Heart right ventricle (tissue), 16 donors: ENCODE results near the gene ANGPTL4. TPM values are rescaled to one million over a fixed set of nuclear protein-coding genes. Genes with fewer than 3 reads are reported as not detected.
"Not testable (repeated sequence)": the region's sequence is repeated elsewhere in the genome, so short reads cannot be mapped to it uniquely, and the experiment has no call there.

ENCODE experiments used
- ATAC-seq, 8 donors: fragments of 200-7000 bp; cut with Tn5 transposase; one replicate each; pipeline ENCODE4 v1.9.1; 2020; ENCODE audit warnings: mild to moderate bottlenecking in 8 of 8, moderate library complexity in 8 of 8, moderate number of reproducible peaks in 1 of 8
- DNase-seq, 2 donors: peaks; one replicate each; pipeline ENCODE4 v3.0.0-alpha.2; 2020
- H3K27ac ChIP-seq, 10 donors: fragments of 200-600 bp; sonication (generic) in 2 of 10; one replicate each; pipeline versions ENCODE4 v1.5.0 to v1.8.0; 2020 to 2022; ENCODE audit warnings: mild to moderate bottlenecking in 3 of 10
- H3K27me3 ChIP-seq, 7 donors: fragments of 200-600 bp; one replicate each; pipeline ENCODE4 v1.8.0; 2021 to 2022; ENCODE audit warnings: mild to moderate bottlenecking in 2 of 7
- H3K36me3 ChIP-seq, 9 donors: fragments of 200-600 bp; sonication (generic) in 1 of 9; one replicate each; pipeline versions ENCODE4 v1.5.0 to v1.8.0; 2020 to 2022; ENCODE audit warnings: mild to moderate bottlenecking in 2 of 9
- H3K4me1 ChIP-seq, 9 donors: fragments of 200-600 bp; sonication (generic) in 1 of 9; one replicate each; pipeline versions ENCODE4 v1.5.0 to v1.8.0; 2020 to 2022; ENCODE audit warnings: mild to moderate bottlenecking in 4 of 9
- H3K4me3 ChIP-seq, 10 donors: fragments of 200-600 bp; sonication (generic) in 2 of 10; one replicate each; pipeline versions ENCODE4 v1.5.0 to v1.8.0; 2020 to 2022; ENCODE audit warnings: mild to moderate bottlenecking in 7 of 10, moderate library complexity in 2 of 10
- H3K9me3 ChIP-seq, 11 donors: fragments of 200-600 bp in 10 of 11; sonication (generic) in 2 of 11; one replicate each; pipeline versions ENCODE4 v1.5.0 to v1.8.0; 2013 to 2022; ENCODE audit warnings: mild to moderate bottlenecking in 2 of 11, control low read depth in 1 of 11, moderate library complexity in 1 of 11
- WGBS, 2 donors: extraction: QIAGEN DNeasy Blood & Tissue Kit; methylation state at CpG; one replicate each; pipeline ENCODE4 v1.1.7; 2013; ENCODE audit warnings: inconsistent platforms in 1 of 2; 5-methylcytosine and 5-hydroxymethylcytosine counted together
- intact Hi-C, 10 donors: fragments of 100-400 bp; cut with DNase I; formaldehyde crosslinking; loops; one replicate each; pipeline versions ENCODE4 v1.11.1 to v1.14.2; 2022
- polyA plus RNA-seq, 2 donors: library from polyadenylated mRNA; stranded (reverse); fragments of 200-250 nt; gene quantifications; one replicate each; pipeline ENCODE4 v1.2.3, GENCODE V29; 2013
- total RNA-seq, 10 donors: library from RNA; stranded (reverse); fragmentation: NEBNext Ultra II Directional in 3 of 10; extraction: Animal tissue kit (Norgen Biotek cat#: 25700) in 3 of 10; gene quantifications; one replicate each; pipeline versions ENCODE4 v1.2.1 to v1.2.4, GENCODE V29; 2021 to 2023
- TF ChIP-seq, protein P1 (sequence below), 9 donors: fragments of 200-600 bp; sonication (generic) in 2 of 9; IDR thresholded peaks; one replicate each; pipeline versions ENCODE4 v1.5.0 to v1.8.0; 2021 to 2022; ENCODE audit warnings: antibody characterized with exemption in 9 of 9, mild to moderate bottlenecking in 5 of 9, moderate library complexity in 1 of 9
- donor health status: Arrhythmogenic right ventricular cardiomyopathy.
- donor health status: ischemic (EF 13 %, LVEDD 7.1; RV severe dilation, severe dysfunction).
- donor health status: healthy with polysubstance abuse.
- donor health status: DM: no; HTN: yes; CAD: no.
- donor health status: DM: no; HTN: no; CAD: no.
- donor health status: ischemic (EF 25% LVEDD 6.9; RV normal size, moderate dysfunction).
- donor health status: ischemic (EF 25% LVEDD 5.7; RV mildly dilated, moderate dysfunction).
- donor health status: healthy.
- donor health status: DM: yes; HTN: yes; CAD: no.
- donor health status: Ischemic cardiomyopathy.
- donor health status: ischemic (EF 35%, LVEDD 5.7; RV mildly dilated, moderate dysfunction).
- donor health status: nonischemic (EF 11% LVEDD 7.7; RV severe dilation, severe dysfunction).
- donor health status: DM: yes; HTN: yes; CAD: no.
- donor health status: PGD.
- donor health status: ischemic (EF 29% LVEDD 5.4; RV normal size, mild dysfunction).
- donor health status: nonischemic (EF 23%, LVEDD 6.1; RV moderate dilation, normal function).

The ANGPTL4 gene
- total and polyA plus RNA-seq, 12 donors = 1.5 to 154 (median 5.1) TPM

DNA sequence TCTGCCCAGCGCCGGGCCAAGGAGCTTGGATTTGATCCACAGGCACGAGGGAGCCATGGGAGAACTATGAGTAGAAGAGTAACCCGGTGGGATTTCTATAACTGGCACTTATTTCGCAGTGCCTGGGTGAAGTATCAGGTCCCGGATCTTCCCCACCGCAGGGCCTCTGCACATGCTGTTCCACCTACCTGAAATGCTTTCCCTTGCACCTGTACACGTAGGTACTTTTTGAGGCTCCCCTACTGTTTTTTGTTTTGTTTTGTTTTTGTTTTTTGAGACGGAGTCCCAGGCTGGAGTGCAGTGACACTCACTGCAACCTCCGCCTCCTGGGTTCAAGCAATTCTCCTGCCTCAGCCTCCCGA, 20.5 kb upstream of the ANGPTL4 start:
- Histone ChIP-seq H3K27ac (peak overlapping the region in 8 of 10 donors; percentile 28 to 99 (median 96)), H3K27me3 (peaks cover 0 to 42% (median 0%) of the 10 kb centered on the region in 7 donors), H3K4me1 (peaks cover 0 to 50% (median 20%) of the 10 kb centered on the region in 9 donors), H3K9me3 (no peaks in the 10 kb centered on the region), H3K4me3 (peak overlapping the region; percentile 51 to 87 (median 70)), H3K36me3 (no peaks in the 10 kb centered on the region)
- TF ChIP-seq, protein P1, sequence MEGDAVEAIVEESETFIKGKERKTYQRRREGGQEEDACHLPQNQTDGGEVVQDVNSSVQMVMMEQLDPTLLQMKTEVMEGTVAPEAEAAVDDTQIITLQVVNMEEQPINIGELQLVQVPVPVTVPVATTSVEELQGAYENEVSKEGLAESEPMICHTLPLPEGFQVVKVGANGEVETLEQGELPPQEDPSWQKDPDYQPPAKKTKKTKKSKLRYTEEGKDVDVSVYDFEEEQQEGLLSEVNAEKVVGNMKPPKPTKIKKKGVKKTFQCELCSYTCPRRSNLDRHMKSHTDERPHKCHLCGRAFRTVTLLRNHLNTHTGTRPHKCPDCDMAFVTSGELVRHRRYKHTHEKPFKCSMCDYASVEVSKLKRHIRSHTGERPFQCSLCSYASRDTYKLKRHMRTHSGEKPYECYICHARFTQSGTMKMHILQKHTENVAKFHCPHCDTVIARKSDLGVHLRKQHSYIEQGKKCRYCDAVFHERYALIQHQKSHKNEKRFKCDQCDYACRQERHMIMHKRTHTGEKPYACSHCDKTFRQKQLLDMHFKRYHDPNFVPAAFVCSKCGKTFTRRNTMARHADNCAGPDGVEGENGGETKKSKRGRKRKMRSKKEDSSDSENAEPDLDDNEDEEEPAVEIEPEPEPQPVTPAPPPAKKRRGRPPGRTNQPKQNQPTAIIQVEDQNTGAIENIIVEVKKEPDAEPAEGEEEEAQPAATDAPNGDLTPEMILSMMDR (IDR thresholded peaks at IDR 0.05) = no peak
- WGBS, 2 donors = 37 to 39% methylated on average over 11 of the region's 11 CpGs
- intact Hi-C loops = loop anchor here in 2 of 10 donors (2.0 to 10.0 kb wide), 2 partner anchors 23 to 51 kb away; partner anchors contain the start of genes NDUFA7 (in 1 of the 2), RAB11B (in 1 of the 2) and RPS28 (in 1 of the 2)
- ATAC-seq = no peak
- DNase-seq = no peak

DNA sequence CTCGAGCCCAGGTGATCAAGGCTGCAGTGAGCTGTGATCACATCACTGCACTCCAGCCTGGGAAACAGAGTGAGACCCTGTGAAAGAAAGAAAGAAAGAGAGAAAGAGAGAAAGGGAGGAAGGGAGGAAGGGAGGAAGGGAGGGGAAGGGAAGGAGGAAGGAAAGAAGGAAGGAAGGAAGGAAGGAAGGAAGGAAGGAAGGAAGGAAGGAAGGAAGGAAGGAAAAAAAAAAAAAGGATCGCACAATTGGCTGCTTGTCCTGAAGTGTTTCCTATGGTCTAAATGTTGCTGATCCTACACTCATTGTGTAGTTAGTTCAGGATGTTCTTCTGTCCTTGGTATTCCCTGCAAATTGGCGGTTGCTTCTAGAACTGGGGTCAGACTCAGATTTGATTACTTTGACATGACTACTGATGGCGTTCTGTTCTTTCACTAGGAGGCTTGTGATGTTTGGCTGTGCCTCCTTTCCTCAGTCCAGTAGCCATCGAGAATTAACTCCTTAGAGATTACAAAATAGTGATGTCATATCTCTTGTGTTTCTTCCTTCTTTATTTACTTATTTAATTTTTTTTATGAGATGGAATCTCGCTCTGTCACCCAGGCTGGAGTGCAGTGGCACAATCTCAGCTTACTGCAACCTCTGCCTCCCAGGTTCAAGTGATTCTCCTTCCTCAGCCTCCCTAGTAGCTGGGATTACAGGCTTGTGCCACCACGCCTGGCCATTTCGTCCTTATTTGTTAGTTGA, 14.2 kb upstream of the ANGPTL4 start:
- H3K4me3 ChIP-seq, DNase-seq, H3K9me3 ChIP-seq, H3K36me3 ChIP-seq: not testable (repeated sequence)
- peaks cover 3 to 37% (median 21%) of the 10 kb centered on the region in 9 donors for H3K4me1 ChIP-seq
- WGBS, 2 donors = 59 to 71% methylated on average over 8 of the region's 8 CpGs
- peaks cover 0 to 12% (median 0%) of the 10 kb centered on the region in 7 donors for H3K27me3 ChIP-seq
- peak in 2 of 8 donors; percentile 25 to 26 for ATAC-seq
- intact Hi-C loops = loop anchor here in 7 of 10 donors (5.0 to 10.0 kb wide), 7 partner anchors 42 to 235 kb away; partner anchors contain the start of genes RAB11B (in 2 of the 7) and PRAM1 (in 1 of the 7)
- H3K27ac ChIP-seq = peak overlapping the region in 5 of 10 donors; percentile 16 to 41 (median 26)

DNA sequence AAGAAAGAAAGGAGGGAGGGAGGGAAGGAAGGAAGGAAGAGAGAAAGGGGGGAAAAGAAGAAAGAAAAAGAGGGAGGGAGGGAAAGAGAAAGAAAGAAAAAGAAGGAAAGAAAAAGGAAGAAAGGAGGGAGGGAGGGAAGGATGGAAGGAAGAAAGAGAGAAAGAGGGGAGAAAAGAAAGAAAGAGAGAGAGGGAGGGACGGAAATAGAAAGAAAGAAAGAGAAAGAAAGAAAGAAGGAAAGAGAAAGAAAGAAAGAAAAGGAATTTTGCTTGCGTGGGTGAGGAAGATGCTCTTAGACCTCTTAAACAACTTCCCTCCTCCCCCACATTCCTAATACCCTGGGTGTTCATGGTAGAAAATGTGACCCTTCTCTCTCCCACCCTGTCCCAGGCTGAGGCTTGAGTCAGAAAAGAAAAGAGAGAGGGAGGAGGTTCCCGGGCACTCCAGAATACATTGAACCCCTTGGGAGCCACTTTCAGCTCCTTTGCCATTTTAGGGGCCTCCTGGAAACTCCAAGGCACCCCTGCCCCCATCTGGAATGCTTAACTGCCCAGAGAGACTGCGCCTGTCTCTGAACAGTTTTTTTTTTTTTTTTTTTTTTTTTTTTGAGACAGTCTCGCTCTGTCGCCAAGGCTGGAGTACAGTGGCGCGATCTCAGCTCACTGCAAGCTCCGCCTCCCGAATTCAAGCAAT, 11.7 kb upstream of the ANGPTL4 start:
- H3K27ac ChIP-seq = peak overlapping the region in 3 of 10 donors; percentile 17 to 28 (median 18)

DNA sequence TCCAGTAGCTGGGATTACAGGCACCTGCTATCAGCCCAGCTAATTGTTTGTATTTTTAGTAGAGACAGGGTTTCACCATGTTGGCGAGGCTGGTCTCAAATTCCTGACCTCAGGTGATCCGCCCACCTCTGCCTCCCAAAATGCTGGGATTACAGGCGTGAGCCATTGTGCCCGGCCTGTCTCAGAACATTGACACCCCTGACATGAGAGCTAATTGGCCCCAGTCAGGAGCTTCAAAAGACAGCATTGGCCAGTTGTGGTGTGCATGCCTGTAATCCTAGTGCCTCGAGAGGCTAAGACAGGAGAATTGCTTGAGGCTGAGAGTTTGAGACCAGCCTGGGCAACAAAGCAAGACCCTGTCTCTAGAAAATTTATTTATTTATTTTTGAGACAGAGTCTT, 11.1 kb upstream of the ANGPTL4 start:
- Histone ChIP-seq H3K27me3 (peaks cover 0 to 10% (median 0%) of the 10 kb centered on the region in 7 donors), H3K9me3 (peaks cover 0 to 11% (median 0%) of the 10 kb centered on the region in 11 donors), H3K4me3 (peak overlapping the region in 4 of 10 donors; percentile 23 to 34 (median 31)), H3K4me1 (peaks cover 3 to 48% (median 21%) of the 10 kb centered on the region in 9 donors)
- ATAC-seq, DNase-seq, H3K27ac ChIP-seq, H3K36me3 ChIP-seq: not testable (repeated sequence)
- intact Hi-C loops = loop anchor here in 7 of 10 donors (5.0 to 10.0 kb wide), 6 partner anchors 39 to 232 kb away; partner anchors contain the start of genes PRAM1 (in 1 of the 7) and RAB11B (in 1 of the 7)
- 70 to 71% methylated on average over 5 of the region's 5 CpGs for WGBS, 2 donors

More for the DNA sequence above, 11.7 kb upstream of the ANGPTL4 start:
- WGBS, 2 donors = 25 to 46% methylated on average over 10 of the region's 10 CpGs
- Histone ChIP-seq H3K36me3 (no peaks in the 10 kb centered on the region), H3K27me3 (peaks cover 0 to 10% (median 0%) of the 10 kb centered on the region in 7 donors), H3K4me3 (peak overlapping the region in 5 of 10 donors; percentile 23 to 34 (median 30)), H3K4me1 (peaks cover 3 to 48% (median 21%) of the 10 kb centered on the region in 9 donors), H3K9me3 (peaks cover 0 to 11% (median 0%) of the 10 kb centered on the region in 11 donors)
- ATAC-seq = peak in 4 of 8 donors; percentile 6 to 23 (median 10)
- TF ChIP-seq, protein P1 (IDR thresholded peaks at IDR 0.05) = no peak
- no peak for DNase-seq
- intact Hi-C loops = loop anchor here in 7 of 10 donors (5.0 to 10.0 kb wide), 6 partner anchors 40 to 233 kb away; partner anchors contain the start of genes PRAM1 (in 1 of the 7) and RAB11B (in 1 of the 7)
